Effector memory CD8-positive, alpha-beta T cell (primary cell): Measurements from ENCODE around the gene F11R.
"Not testable (repeated sequence)": the region's sequence is repeated elsewhere in the genome, so short reads cannot be mapped to it uniquely, and the experiment has no call there.

Source experiments
- ATAC-seq: fragments of 150-1000 bp; cut with Tn5 transposase; replicated peaks from 2 replicates; pipeline ENCODE4 v1.10.0; 2021; ENCODE audit warnings: mild to moderate bottlenecking, moderate library complexity
- DNase-seq, 3 experiments: peaks; one replicate each; pipeline ENCODE4 v3.0.0; 2021
- H3K27ac Mint-ChIP-seq, 2 donors: one replicate each; pipeline ENCODE4 v1.8.0; 2022; ENCODE audit warnings: mild to moderate bottlenecking in 2 of 2, mixed read lengths in 2 of 2, moderate library complexity in 2 of 2
- H3K27me3 Mint-ChIP-seq, 2 donors: one replicate each; pipeline ENCODE4 v1.8.0; 2022; ENCODE audit warnings: mixed read lengths in 2 of 2
- H3K36me3 Mint-ChIP-seq: one replicate; pipeline ENCODE4 v1.8.0; 2022; ENCODE audit warnings: mild to moderate bottlenecking, moderate library complexity, mixed read lengths; ENCODE audit not compliant: insufficient read depth
- H3K4me1 Mint-ChIP-seq, 2 donors: one replicate each; pipeline ENCODE4 v1.8.0; 2022; ENCODE audit warnings: low read depth in 2 of 2, mixed read lengths in 2 of 2
- H3K4me3 Mint-ChIP-seq, 2 donors: one replicate each; pipeline ENCODE4 v1.8.0; 2022; ENCODE audit warnings: mild to moderate bottlenecking in 2 of 2, mixed read lengths in 2 of 2, moderate library complexity in 2 of 2
- H3K9me3 Mint-ChIP-seq, 2 donors: one replicate each; pipeline ENCODE4 v1.8.0; 2022; ENCODE audit warnings: mixed read lengths in 2 of 2
- total RNA-seq, 9 experiments: gene quantifications; one replicate each; lab custom pipeline; 2026; lab: John Stamatoyannopoulos, UW

Gene F11R
- 11.4 to 39.8 (median 17.8) reads per million in 9 experiments for total RNA-seq

DNA sequence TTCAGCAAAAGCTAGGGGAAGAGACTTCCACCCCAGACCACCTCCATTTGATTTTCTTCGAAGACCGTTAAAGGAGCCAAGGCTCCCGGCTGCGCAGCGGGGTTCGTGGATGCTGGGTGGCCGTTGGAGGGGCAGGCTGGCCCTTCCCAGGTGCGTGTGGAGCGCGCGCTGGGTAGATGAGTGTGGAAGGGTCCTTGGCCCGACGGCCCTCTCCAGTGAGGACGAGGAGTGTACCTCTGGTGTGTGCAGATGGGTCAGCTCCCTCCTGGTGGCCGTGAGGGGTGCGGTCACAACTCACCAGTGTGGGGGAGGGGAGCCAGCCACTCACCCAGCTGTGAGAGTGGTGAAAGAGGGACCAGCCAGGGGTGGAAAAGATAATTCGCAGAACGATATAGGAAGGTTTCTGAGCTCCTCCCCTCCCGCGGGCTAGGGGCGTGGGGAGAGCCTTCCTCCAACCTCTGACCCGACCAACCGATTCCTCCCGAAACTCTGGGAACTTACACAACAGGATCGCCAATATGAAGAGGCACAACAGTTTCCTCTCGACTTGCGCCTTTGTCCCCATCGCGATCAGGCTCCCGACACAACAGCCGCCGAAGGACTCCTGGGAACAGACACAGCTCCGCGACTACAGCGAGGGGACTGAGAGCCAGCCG lies at the start of gene F11R:
Gene F11R, minus strand, starts transcription at position 644 of the 656 bp plus-strand sequence. Its CDS starts 79 bp downstream, at position 565.
- Mint-ChIP-seq H3K4me3 (peak within 1 kb of the TSS; percentile 86 to 90), H3K4me1 (peaks cover 20 to 27% of the 10 kb centered on the region in 2 donors), H3K27ac (peak within 1 kb of the TSS; percentile 86 to 90), H3K27me3 (no peaks in the 10 kb centered on the region), H3K36me3 (peaks cover 5% of the 10 kb centered on the region), H3K9me3 (no peaks in the 10 kb centered on the region)
- peak in 1 of 3 experiments; percentile 31 for DNase-seq
- ATAC-seq: peak; percentile 28

DNA sequence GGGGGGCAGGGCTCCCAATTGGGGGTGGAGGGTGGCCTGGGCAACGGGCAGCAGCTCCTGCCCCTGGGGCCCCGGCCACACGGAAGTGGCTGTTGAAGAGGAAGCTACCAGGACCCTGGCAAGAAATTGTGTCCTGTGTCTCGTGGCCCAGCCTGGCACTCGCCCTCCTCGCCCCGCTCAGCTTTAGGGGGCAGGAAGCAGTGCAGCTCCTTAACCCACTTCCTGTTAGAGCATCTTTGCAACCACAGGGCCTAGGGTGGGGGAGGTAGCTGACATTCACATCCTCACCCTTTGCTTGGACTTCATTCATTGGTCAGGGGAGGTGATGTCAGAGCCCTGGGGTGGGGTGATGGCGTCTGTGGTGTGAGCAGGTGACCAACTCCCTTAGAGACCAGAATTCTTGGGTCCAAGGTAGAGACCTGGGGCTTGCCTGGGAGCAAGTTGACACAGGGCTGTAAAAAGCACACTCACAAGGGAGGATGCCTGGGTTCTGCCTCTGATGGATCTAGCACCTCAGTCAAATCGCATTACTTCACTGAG lies 48.8 kb upstream of the F11R start, which contains the start of gene ARHGAP30:
Gene ARHGAP30, minus strand, starts transcription at position 161 of the 540 bp plus-strand sequence. CDS start 267 bp downstream, outside the sequence.
- H3K27ac Mint-ChIP-seq: peak within 1 kb of the TSS; percentile 91
- H3K27me3 Mint-ChIP-seq: no peaks in the 10 kb centered on the region
- H3K36me3 Mint-ChIP-seq: peaks cover 39% of the 10 kb centered on the region
- H3K9me3 Mint-ChIP-seq: no peaks in the 10 kb centered on the region
- peak; percentile 75 to 80 (median 77) for DNase-seq
- H3K4me1 Mint-ChIP-seq: peaks cover 35 to 44% of the 10 kb centered on the region in 2 donors
- peak within 1 kb of the TSS; percentile 81 to 92 for H3K4me3 Mint-ChIP-seq
- peak; percentile 80 for ATAC-seq

DNA sequence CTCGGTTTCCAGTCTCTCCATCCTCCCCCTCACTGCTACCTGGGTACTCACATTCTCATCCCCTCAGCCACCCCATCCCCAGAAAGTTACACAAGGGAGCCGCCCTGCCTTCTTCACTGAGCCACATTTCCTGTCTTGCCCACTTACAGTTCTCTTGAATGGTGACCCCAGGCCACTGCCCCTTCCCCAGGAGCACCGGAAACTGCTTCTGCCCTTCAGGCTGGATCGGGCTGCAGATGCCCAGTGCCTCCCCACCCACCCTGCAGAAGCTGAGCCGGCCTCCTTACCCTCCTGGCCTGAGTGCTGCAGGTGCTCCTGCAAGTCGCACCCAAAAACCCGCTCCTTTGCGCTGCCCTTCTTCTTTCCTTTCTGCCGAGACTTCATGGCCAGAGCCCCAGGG lies 48.3 kb upstream of the F11R start:
- Mint-ChIP-seq H3K4me1 (peaks cover 40 to 49% of the 10 kb centered on the region in 2 donors), H3K9me3 (no peaks in the 10 kb centered on the region), H3K27ac (peak overlapping the region; percentile 91), H3K4me3 (peak overlapping the region; percentile 81 to 92), H3K27me3 (no peaks in the 10 kb centered on the region), H3K36me3 (peaks cover 43% of the 10 kb centered on the region)
- no peak for ATAC-seq
- peak in 1 of 3 experiments; percentile 14 for DNase-seq

DNA sequence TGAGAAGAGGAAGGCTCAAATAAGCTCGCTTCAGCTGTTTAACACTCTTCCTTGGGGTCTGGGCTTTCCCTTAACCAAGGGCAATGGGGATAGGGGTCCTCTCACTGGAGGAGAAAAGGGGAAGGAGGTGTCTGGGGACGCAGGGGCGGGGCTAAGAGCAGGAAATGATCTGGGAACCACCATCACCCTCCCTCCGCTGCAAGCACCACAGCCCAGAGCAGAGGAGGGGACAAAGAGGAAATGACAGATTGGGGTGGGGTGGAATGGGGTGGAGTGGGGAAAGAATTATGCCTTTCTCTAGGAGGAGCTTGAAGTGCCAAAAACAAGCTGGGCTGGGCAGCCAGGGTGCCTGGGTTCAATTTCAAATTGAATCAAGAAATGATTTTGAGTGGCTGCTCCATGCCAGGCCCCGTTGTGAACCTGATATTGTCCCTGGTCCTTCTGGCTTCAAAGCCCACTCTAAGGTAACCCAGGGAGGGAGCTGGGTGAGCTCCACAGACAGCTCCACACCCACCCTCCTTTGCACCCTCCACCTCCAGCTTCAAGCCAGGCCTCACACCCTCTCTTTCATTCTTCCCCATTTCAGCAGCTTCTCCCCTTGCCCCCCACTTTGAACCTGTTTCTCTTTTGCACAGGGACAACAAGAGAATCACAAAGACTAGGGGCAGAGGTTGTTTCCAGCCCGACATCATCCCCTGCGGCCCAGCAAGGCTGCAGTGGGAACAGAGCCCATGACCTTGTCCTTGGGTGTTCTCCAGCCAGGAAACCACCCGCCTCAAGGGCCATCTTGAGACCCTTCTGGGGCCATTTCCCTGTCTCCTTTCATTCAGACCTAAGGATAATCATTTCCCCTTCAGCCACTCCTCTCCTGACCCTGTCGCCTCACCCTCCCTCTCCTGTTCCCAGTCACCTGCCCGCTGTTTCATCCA lies 47.6 kb upstream of the F11R start:
- H3K27me3 Mint-ChIP-seq: no peaks in the 10 kb centered on the region
- H3K4me3 Mint-ChIP-seq: peak overlapping the region; percentile 81 to 92
- H3K9me3 Mint-ChIP-seq: no peaks in the 10 kb centered on the region
- H3K36me3 Mint-ChIP-seq: peaks cover 48% of the 10 kb centered on the region
- peaks cover 47 to 55% of the 10 kb centered on the region in 2 donors for H3K4me1 Mint-ChIP-seq
- ATAC-seq: peak; percentile 71
- peak overlapping the region; percentile 91 for H3K27ac Mint-ChIP-seq
- DNase-seq: peak; percentile 73 to 78 (median 74)

DNA sequence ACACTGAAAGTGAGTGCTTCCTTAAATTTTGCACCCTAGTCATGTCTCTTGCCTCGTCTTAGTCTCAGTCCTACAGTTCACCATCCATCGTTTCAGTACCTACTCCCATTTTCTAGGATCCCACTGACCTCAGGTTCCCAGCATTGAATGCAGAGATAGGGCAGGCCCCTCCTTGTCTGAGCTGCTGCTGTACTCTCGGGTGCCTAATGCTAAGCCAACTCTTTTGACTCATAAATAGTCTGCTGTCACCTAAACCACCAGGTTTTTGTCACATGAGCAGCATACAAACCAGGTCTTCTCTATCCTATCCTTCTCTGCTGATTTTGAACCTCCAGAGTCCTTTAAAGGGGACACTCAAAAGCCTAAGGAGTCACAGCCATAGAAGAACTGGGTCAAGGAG lies 45.7 kb upstream of the F11R start:
- H3K4me1 Mint-ChIP-seq: peaks cover 57 to 62% of the 10 kb centered on the region in 2 donors
- peak overlapping the region; percentile 81 to 92 for H3K4me3 Mint-ChIP-seq
- H3K27ac Mint-ChIP-seq: peak overlapping the region; percentile 91
- H3K36me3 Mint-ChIP-seq: peaks cover 66% of the 10 kb centered on the region
- no peaks in the 10 kb centered on the region for H3K9me3 Mint-ChIP-seq
- DNase-seq (no peak), ATAC-seq (no peak)
- H3K27me3 Mint-ChIP-seq: no peaks in the 10 kb centered on the region

DNA sequence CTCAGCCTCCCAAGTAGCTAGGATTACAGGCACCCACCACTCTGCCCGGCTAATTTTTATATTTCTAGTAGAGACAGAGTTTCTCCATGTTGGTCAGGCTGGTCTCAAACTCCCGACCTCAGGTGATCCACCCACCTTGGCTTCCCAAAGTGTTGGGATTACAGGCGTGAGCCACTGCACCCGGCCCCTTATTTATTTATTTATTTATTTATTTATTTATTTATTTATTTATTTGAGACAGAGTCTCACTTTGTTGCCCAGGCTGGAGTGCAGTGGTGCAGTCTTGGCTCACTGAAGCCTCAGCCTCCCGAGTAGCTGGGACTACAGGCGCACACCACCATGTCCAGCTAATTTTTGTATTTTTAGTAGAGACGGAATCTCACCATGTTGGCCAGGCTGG lies 44.7 kb upstream of the F11R start:
- peak overlapping the region; percentile 81 to 92 for H3K4me3 Mint-ChIP-seq
- ATAC-seq, H3K9me3 Mint-ChIP-seq, DNase-seq, H3K27me3 Mint-ChIP-seq: not testable (repeated sequence)
- peaks cover 60 to 63% of the 10 kb centered on the region in 2 donors for H3K4me1 Mint-ChIP-seq
- H3K27ac Mint-ChIP-seq: peak overlapping the region; percentile 89 to 91
- peaks cover 76% of the 10 kb centered on the region for H3K36me3 Mint-ChIP-seq

DNA sequence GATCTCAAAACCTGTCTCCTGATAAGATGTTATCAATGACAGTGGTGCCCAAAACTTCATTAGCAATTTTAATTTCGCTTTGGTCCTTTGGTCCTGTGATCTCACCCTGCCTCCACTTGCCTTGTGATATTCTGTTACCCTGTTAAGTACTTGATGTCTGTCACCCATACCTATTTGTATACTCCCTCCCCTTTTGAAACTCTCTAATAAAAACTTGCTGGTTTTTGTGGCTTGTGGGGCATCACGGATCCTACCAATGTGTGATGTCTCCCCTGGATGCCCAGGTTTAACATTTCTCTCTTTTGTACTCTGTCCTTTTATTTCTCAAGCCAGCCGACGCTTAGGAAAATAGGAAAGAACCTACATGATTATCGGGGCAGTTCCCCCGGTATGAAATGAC lies 43.0 kb upstream of the F11R start:
- Mint-ChIP-seq H3K4me1 (peaks cover 68 to 71% of the 10 kb centered on the region in 2 donors), H3K4me3 (peak overlapping the region; percentile 81 to 92), H3K36me3 (peaks cover 84% of the 10 kb centered on the region), H3K27ac (peak overlapping the region; percentile 89 to 91)
- not testable (repeated sequence) for ATAC-seq, H3K9me3 Mint-ChIP-seq, H3K27me3 Mint-ChIP-seq
- DNase-seq: peak in 1 of 3 experiments; percentile 13

DNA sequence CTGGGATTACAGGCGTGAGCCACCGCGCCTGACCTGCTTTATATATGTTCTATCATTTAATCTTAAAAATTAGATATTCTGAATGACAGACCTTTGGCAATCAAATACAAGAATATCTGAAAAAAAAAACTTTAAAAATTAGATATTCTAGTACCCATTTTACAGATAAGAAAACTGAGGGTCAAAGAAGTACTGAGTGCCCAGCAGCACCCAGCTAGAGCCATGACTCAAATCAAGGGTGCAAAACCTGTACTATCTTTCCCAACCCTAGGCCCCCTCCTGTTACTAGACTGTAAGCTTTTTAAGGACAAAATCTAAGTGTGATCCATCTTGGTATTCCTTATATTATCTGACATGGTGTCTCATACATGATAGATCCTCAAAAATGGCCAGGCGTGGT lies 40.5 kb upstream of the F11R start:
- Mint-ChIP-seq H3K9me3 (no peaks in the 10 kb centered on the region), H3K27me3 (no peaks in the 10 kb centered on the region), H3K36me3 (peaks cover 88% of the 10 kb centered on the region), H3K4me3 (peak overlapping the region; percentile 44 to 81), H3K27ac (peak overlapping the region; percentile 89 to 91), H3K4me1 (peaks cover 53 to 59% of the 10 kb centered on the region in 2 donors)
- no peak for ATAC-seq
- DNase-seq: no peak

DNA sequence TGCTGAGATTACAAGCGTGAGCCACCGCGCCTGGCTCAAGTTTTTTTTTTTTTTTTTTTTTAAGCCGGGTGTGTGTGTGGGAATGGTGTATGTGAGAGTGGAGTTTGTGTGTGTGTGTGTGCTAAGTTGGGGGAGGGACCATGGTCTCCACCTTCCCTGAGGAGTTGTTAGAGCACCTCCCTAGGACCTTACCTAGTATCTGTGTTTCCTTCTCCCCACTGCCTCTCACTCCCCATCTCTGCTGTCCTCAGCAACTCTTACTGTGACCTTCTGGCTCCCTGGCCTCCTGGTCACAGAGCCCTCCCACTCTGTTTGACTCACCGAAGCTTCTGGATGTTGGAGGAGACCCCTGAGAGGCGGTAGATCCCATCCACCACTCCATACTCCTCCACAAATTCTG lies 38.3 kb upstream of the F11R start:
- ATAC-seq: no peak
- peak overlapping the region; percentile 89 to 91 for H3K27ac Mint-ChIP-seq
- H3K36me3 Mint-ChIP-seq: peaks cover 93% of the 10 kb centered on the region
- peaks cover 52 to 60% of the 10 kb centered on the region in 2 donors for H3K4me1 Mint-ChIP-seq
- no peak for DNase-seq
- no peaks in the 10 kb centered on the region for H3K27me3 Mint-ChIP-seq
- peak overlapping the region; percentile 44 to 50 for H3K4me3 Mint-ChIP-seq
- no peaks in the 10 kb centered on the region for H3K9me3 Mint-ChIP-seq

DNA sequence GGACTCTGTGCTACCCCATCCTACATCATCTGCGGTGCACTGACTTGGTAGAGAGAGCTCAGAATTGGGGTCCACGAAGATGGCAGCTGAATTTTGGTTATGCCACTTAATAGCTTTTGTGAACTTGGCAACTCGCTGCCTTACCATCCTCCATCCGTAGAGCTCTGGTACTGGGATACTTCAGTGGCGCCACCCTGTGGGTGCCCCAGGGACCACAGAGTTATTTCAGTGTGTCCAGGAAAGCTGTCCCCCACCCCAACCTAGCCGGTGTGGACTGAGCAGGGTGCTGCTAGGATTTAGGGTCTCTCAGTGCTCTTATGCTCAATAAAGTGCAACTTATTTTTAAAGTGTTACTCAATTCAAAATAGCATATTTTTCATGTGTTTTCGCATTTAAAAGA lies 33.9 kb upstream of the F11R start:
- no peaks in the 10 kb centered on the region for H3K27me3 Mint-ChIP-seq
- peaks cover 34 to 37% of the 10 kb centered on the region in 2 donors for H3K4me1 Mint-ChIP-seq
- peaks cover 95% of the 10 kb centered on the region for H3K36me3 Mint-ChIP-seq
- no peak overlapping the region for H3K4me3 Mint-ChIP-seq
- H3K9me3 Mint-ChIP-seq: no peaks in the 10 kb centered on the region
- DNase-seq: no peak
- no peak for ATAC-seq
- peak overlapping the region in 1 of 2 donors; percentile 41 for H3K27ac Mint-ChIP-seq

DNA sequence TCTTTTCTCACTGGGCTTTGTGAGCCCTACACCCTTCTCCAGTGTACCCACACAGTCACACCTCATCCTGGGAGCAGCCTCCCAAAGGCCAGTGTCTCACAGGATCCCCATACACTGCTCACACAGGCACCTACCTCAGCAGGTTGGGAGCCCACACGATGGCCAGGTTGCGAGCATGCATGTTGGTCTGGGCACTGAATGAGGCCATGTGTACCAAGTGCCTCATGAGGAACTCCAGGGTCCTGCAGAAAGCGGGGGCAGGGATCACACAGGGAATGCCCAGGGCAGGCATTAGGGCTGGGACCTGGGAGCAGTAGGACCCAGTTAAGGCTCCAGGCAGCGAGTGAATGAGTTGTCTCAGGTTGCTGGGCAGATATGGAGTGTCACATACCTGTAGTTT lies 33.3 kb upstream of the F11R start:
- H3K27ac Mint-ChIP-seq: peak overlapping the region in 1 of 2 donors; percentile 81
- DNase-seq (no peak), ATAC-seq (no peak)
- H3K9me3 Mint-ChIP-seq: no peaks in the 10 kb centered on the region
- peaks cover 95% of the 10 kb centered on the region for H3K36me3 Mint-ChIP-seq
- no peaks in the 10 kb centered on the region for H3K27me3 Mint-ChIP-seq
- no peak overlapping the region for H3K4me3 Mint-ChIP-seq
- H3K4me1 Mint-ChIP-seq: peaks cover 30 to 31% of the 10 kb centered on the region in 2 donors

DNA sequence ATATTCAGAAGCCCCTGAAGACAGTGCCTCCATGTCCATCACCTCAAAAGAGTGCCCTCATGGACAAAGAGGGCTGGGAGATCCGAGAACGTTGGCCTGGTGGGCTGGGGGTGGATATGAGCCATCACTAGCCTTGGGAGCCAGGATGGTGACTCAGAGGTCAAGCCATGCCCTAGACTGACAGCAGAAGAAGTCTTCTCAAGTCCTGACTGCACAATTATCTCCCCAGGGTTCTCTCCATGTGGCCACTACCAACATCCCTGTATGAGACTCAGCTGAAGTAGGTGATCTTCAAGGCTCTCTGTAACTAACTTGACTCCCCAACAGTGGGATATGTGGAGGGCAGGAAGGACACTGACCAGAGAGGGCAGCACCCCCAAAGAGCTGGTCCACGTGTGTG lies 31.9 kb upstream of the F11R start:
- no peak for DNase-seq
- H3K4me3 Mint-ChIP-seq: no peak overlapping the region
- H3K27me3 Mint-ChIP-seq: no peaks in the 10 kb centered on the region
- ATAC-seq: no peak
- peak overlapping the region in 1 of 2 donors; percentile 59 for H3K27ac Mint-ChIP-seq
- peaks cover 91% of the 10 kb centered on the region for H3K36me3 Mint-ChIP-seq
- no peaks in the 10 kb centered on the region for H3K9me3 Mint-ChIP-seq
- peaks cover 36 to 39% of the 10 kb centered on the region in 2 donors for H3K4me1 Mint-ChIP-seq

DNA sequence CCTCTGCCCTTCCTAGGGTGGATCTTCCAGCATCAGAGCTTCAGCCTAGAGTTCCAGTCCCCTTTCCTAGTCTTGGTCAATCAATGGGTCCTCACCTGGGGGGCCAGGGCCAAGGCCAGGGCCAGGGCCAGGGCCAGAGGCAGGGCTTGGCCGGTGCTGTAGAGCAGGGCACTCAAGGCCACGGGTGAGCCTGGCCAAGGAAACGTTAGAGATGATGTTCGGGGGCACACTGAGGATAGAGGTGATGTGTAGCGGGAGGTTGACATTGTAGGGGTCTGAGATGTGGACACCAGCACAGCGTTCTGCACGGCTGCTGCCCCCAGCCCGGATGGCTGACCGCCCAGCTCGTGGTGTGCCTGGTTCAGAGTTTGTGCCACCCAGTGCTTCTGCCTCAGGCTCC lies 30.3 kb upstream of the F11R start:
- H3K27me3 Mint-ChIP-seq: no peaks in the 10 kb centered on the region
- no peak for DNase-seq
- no peak overlapping the region for H3K4me3 Mint-ChIP-seq
- H3K9me3 Mint-ChIP-seq: no peaks in the 10 kb centered on the region
- no peak for ATAC-seq
- H3K27ac Mint-ChIP-seq: peak overlapping the region; percentile 10 to 54
- peaks cover 34 to 35% of the 10 kb centered on the region in 2 donors for H3K4me1 Mint-ChIP-seq
- peaks cover 86% of the 10 kb centered on the region for H3K36me3 Mint-ChIP-seq
